ENCODE results near the gene ZNF747. TPM values are rescaled to one million over a fixed set of nuclear protein-coding genes. Genes with fewer than 3 reads are reported as not detected.

The ZNF747 gene
- total RNA-seq, 1 donor from 2014 or later, result 15.2 TPM

DNA sequence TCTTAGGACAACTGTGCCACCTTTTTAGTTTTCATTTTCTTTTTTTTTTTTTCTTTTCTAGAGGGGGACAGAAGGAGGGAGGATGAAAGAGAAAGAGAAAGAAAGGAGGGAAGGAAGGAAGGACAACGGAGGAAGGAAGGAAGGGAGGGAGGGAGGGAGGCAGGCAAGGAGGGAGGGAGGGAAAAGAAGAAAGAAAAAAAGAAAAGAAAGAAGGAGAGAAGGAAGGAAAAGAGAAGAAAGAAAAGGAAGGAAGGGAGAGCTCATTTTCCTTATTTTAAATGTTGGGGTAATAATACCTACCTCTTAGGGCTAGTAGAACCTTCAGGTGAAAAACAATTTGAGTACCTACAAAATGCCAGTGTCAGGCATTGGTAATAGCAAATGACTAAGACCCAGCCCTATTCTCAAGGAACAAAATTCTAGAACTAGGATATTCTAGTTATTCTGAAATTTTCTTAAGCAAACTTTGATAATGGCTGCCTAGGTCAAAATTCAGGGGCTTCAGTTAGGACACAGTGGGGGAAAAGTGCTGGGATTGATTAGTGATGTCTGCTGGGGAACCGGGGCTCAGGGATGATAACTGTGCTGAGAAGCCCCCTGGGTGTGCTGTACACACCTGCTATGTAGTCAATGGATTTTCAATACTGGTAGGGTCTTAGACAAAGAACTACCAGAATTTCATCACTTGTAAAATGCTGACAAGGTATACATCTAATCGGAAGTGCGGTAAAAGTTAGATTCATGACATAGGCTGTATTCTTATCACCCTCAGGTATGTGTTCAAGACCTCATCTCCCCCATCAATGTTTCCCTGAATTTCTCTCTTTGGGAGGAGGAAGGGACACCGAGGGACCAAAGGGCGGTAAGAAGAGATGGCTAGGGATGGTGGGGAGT, 31.0 kb downstream of the ZNF747 start:
- Mint-ChIP-seq H3K9me3 (no peaks in the 10 kb centered on the region), H3K36me3 (no peaks in the 10 kb centered on the region), H3K4me3 (no peak overlapping the region), H3K4me1 (no peaks in the 10 kb centered on the region), H3K27me3 (ENCODE audit: low read depth) (peaks cover 9% of the 10 kb centered on the region), H3K27ac (no peak overlapping the region)
- TF ChIP-seq, protein P1, sequence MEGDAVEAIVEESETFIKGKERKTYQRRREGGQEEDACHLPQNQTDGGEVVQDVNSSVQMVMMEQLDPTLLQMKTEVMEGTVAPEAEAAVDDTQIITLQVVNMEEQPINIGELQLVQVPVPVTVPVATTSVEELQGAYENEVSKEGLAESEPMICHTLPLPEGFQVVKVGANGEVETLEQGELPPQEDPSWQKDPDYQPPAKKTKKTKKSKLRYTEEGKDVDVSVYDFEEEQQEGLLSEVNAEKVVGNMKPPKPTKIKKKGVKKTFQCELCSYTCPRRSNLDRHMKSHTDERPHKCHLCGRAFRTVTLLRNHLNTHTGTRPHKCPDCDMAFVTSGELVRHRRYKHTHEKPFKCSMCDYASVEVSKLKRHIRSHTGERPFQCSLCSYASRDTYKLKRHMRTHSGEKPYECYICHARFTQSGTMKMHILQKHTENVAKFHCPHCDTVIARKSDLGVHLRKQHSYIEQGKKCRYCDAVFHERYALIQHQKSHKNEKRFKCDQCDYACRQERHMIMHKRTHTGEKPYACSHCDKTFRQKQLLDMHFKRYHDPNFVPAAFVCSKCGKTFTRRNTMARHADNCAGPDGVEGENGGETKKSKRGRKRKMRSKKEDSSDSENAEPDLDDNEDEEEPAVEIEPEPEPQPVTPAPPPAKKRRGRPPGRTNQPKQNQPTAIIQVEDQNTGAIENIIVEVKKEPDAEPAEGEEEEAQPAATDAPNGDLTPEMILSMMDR (IDR thresholded peaks at IDR 0.05; ENCODE audit: unreplicated experiment), result no peak
- DNase-seq (ENCODE audit: low spot score in 2 of 2, unreplicated experiment in 2 of 2), result no peak

DNA sequence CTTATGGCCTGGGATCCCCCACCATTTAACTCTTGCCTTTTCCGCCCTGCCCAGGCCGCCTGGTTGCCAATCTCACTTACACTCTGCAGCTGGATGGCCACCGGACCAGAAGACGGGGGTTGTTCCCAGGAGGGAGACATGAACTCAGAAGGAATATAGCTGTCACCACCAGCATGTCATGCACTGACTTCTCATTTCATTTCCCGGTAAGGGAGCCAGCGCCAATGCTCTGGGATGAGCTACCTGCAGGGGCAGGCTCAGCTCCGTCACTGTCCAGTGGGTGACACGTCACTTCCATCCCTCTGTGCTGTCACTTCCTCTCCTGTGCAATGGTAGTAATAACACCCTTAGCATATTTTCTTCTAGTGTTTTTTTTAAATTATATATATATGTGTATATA, 35.4 kb downstream of the ZNF747 start:
- Mint-ChIP-seq H3K4me3 (no peak overlapping the region), H3K36me3 (no peaks in the 10 kb centered on the region), H3K27ac (no peak overlapping the region), H3K27me3 (ENCODE audit: low read depth) (peaks cover 13% of the 10 kb centered on the region), H3K9me3 (no peaks in the 10 kb centered on the region), H3K4me1 (no peaks in the 10 kb centered on the region)
- no peak for DNase-seq (ENCODE audit: low spot score in 2 of 2, unreplicated experiment in 2 of 2)
- TF ChIP-seq, protein P1 (IDR thresholded peaks at IDR 0.05; ENCODE audit: unreplicated experiment), result no peak

- Mint-ChIP-seq H3K9me3 (no peaks in the 10 kb centered on the region), H3K27me3 (ENCODE audit: low read depth) (peaks cover 9% of the 10 kb centered on the region), H3K4me3 (no peak overlapping the region), H3K4me1 (peaks cover 3% of the 10 kb centered on the region), H3K27ac (no peak overlapping the region), H3K36me3 (no peaks in the 10 kb centered on the region)
- DNase-seq (ENCODE audit: low spot score in 2 of 2, unreplicated experiment in 2 of 2), result no peak
- TF ChIP-seq, protein P1 (IDR thresholded peaks at IDR 0.05; ENCODE audit: unreplicated experiment), result no peak
These were observed 39.9 kb downstream of the ZNF747 start for GRCh38 chr16:30494709-30495108.

DNA sequence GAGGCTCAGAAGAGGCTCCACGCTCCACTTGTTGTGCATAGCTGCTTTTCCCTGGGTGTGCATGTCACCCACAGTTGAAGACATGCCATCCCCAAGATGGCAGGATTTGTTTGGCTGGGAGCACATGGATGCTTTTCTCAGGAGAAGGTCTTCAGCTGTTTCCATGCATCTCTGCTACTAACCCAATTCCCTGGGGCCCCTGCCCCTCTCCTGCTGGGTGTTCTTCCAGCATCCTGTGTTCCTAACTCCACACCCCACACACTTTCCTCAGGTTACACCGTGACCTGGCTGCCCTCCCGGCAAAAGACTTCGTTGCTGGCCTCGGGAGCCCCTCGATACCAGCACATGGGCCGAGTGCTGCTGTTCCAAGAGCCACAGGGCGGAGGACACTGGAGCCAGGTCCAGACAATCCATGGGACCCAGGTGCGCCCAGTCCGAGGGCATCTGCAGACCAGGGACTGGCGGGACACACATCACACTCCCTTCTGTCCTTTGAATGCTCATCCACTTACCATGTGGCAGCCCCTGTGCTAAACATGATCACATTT, 40.6 kb downstream of the ZNF747 start:
- H3K4me3 Mint-ChIP-seq, result no peak overlapping the region
- no peak for DNase-seq (ENCODE audit: low spot score in 2 of 2, unreplicated experiment in 2 of 2)
- TF ChIP-seq, protein P1 (IDR thresholded peaks at IDR 0.05; ENCODE audit: unreplicated experiment), result no peak
- H3K36me3 Mint-ChIP-seq, result no peaks in the 10 kb centered on the region
- H3K27ac Mint-ChIP-seq, result no peak overlapping the region
- no peaks in the 10 kb centered on the region for H3K9me3 Mint-ChIP-seq
- peaks cover 3% of the 10 kb centered on the region for H3K4me1 Mint-ChIP-seq
- H3K27me3 Mint-ChIP-seq (ENCODE audit: low read depth), result peaks cover 9% of the 10 kb centered on the region

- Mint-ChIP-seq H3K27ac (no peak overlapping the region), H3K36me3 (no peaks in the 10 kb centered on the region), H3K4me1 (peaks cover 3% of the 10 kb centered on the region), H3K9me3 (no peaks in the 10 kb centered on the region), H3K4me3 (no peak overlapping the region), H3K27me3 (ENCODE audit: low read depth) (peaks cover 9% of the 10 kb centered on the region)
- DNase-seq (ENCODE audit: low spot score in 2 of 2, unreplicated experiment in 2 of 2), result no peak
- TF ChIP-seq, protein P1 (IDR thresholded peaks at IDR 0.05; ENCODE audit: unreplicated experiment), result no peak
These were observed 42.8 kb downstream of the ZNF747 start for GRCh38 chr16:30491744-30492308.

Data from mesothelial cell of epicardium (in vitro differentiated cells).